ENCODE data around the gene CBLB.

CBLB gene

DNA sequence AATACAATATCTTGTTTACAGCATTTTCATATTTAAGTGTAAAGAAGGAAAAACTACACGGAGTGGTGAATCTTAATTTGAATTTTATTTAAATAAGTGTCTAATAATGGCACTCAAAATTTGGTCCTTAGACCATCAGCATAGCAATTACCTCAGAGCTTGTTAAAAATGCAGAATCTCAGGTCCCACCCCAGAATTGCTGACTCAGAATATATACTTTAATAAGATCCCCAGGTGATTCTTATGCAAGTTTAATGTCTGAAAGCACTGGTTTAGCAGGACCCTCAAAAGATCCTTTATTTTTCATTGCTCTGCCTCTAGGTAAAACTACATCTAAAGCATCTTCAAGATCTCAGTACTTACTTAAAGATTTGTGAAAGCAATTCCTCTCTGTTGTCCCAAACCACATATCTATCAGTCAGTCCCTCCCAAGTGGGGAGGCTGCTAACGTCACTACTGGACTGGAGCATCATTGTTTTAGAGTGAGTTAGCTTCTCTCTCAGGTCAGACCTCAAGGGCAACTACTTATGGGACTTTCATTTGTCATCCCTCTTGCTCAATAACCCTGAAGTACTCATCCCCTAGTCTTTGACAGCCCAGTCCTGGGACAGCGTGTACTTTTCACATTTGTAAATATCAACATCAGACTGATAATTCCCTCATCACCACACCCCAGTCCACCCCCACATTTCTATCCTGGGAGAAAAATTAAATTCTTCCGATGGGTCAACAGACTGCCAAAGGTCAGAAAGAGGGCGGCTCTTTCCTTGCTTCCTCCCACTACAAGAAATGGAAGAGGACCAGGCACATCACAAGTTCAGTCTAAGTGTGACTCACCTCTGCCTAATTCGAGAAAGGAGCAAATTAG is 76.7 kb downstream of the CBLB start:
- DNase-seq (ENCODE audit: low spot score in 2 of 2), result no peak
- H3K4me1 ChIP-seq, result peaks cover 21% of the 10 kb centered on the region
- H3K9me3 ChIP-seq, result no peaks in the 10 kb centered on the region
- in situ Hi-C loops (cut with MboI; ENCODE audit: low sequenced_read_pairs), result no loop called here
- no peaks in the 10 kb centered on the region for H3K27me3 ChIP-seq (ENCODE audit: low read depth)
- H3K4me3 ChIP-seq, result no peak overlapping the region
- no peaks in the 10 kb centered on the region for H3K36me3 ChIP-seq (replicated peaks)

DNA sequence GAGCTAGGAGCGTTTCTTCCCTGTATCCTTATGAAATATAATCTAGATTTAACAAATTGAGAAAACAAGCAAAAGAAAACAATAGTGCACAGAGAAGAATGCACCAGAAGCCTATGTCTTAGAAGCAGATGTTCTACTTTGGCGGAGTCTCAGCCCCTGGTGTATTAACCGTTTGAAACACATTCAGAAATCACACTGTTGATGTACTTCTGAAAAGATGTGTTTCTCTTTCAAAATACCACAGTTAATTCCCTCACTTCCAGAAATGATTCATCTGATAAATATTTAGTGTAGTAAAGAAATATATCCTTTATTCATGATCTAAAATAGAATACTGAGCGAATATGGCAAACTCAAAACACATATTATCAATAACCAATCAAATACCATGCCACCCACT is 77.7 kb downstream of the CBLB start:
- no peak overlapping the region for H3K4me3 ChIP-seq
- no peak for DNase-seq (ENCODE audit: low spot score in 2 of 2)
- in situ Hi-C loops (cut with MboI; ENCODE audit: low sequenced_read_pairs), result no loop called here
- no peaks in the 10 kb centered on the region for H3K27me3 ChIP-seq (ENCODE audit: low read depth)
- H3K36me3 ChIP-seq (replicated peaks), result no peaks in the 10 kb centered on the region
- H3K4me1 ChIP-seq, result peaks cover 30% of the 10 kb centered on the region
- no peaks in the 10 kb centered on the region for H3K9me3 ChIP-seq

DNA sequence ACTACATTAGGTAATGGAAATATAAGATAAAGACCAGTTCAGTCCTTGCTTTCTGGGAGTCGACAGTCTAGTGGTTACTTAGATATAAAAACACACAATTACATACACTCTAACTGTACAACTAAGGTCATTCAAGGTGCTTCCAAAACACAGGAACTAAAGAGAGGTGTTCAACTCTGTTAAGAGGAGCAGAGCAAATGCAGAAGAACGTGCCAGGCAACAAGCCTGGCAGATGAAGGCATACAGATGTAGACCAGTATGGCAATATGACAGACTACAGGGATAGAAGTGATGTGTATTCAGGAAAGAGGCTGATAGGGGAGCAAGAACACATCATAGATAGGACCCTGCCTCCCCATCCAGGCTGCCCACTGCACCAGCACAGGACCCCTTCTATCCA is 78.3 kb downstream of the CBLB start:
- Histone ChIP-seq H3K36me3 (replicated peaks) (no peaks in the 10 kb centered on the region), H3K4me3 (no peak overlapping the region), H3K4me1 (peaks cover 30% of the 10 kb centered on the region), H3K27me3 (ENCODE audit: low read depth) (no peaks in the 10 kb centered on the region), H3K9me3 (no peaks in the 10 kb centered on the region)
- in situ Hi-C loops (cut with MboI; ENCODE audit: low sequenced_read_pairs), result no loop called here
- no peak for DNase-seq (ENCODE audit: low spot score in 2 of 2)

DNA sequence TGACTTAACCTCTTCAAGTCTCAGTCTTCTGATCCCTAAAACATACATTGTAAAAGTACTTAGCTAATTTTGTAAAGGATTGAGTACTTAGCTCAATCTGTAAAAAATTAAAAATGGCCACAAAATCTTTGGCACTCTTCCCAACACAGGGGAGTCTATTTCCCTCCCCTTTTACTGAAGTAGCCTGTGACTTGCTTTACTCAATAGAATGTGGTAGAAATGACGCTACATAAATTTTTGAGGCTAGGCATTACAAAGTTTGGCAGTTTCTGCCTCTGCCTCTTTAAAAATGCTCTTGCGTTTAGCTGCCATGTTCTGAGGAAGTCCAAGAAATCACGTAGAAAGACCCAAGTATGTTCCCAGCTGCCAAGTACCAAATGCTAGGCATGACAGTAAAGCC is 80.2 kb downstream of the CBLB start:
- peaks cover 35% of the 10 kb centered on the region for H3K4me1 ChIP-seq
- H3K27me3 ChIP-seq (ENCODE audit: low read depth), result no peaks in the 10 kb centered on the region
- DNase-seq (ENCODE audit: low spot score in 2 of 2), result no peak
- no peaks in the 10 kb centered on the region for H3K9me3 ChIP-seq
- in situ Hi-C loops (cut with MboI; ENCODE audit: low sequenced_read_pairs), result no loop called here
- H3K36me3 ChIP-seq (replicated peaks), result no peaks in the 10 kb centered on the region
- H3K4me3 ChIP-seq, result no peak overlapping the region

DNA sequence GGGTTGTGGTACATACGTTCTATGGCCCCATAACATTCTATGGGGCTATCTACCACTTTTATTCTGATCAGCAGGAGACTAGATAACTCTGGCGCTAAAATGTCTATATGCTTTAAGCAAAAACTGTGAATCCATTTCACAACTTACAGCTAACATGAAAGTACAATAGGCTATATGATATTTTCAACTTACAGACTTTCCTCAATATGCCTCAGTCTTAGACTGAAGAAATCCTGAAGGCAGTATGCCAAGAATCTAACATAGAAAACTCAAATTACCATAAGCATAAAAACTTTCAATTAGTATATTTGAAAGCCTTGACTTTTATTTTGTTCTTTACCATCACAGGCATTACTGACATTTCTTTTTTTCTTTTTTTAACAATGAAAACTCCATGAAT is 81.4 kb downstream of the CBLB start:
- no peak overlapping the region for H3K4me3 ChIP-seq

DNA sequence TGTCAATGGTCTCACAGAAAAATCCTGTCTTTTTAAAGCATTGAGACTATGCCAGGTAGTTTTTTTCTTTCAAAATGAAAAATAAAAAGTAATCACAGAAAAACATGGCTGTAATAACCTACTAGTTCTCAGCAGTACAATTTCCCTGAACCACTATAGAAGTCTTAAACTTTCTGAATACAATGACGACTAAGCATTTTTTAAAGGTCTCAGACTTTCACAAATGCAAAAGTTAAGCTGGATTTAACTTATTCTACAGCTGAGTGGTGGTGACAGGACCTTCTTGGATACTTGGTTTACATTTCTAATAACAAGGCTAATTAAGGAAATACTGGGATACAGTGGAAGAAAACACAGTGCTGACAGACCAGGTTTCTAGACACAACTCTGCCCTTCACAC is 81.8 kb downstream of the CBLB start:
- H3K4me1 ChIP-seq, result peaks cover 36% of the 10 kb centered on the region
- no peaks in the 10 kb centered on the region for H3K9me3 ChIP-seq
- in situ Hi-C loops (cut with MboI; ENCODE audit: low sequenced_read_pairs), result no loop called here
- H3K27me3 ChIP-seq (ENCODE audit: low read depth), result no peaks in the 10 kb centered on the region
- no peak for DNase-seq (ENCODE audit: low spot score in 2 of 2)
- H3K36me3 ChIP-seq (replicated peaks), result no peaks in the 10 kb centered on the region
- H3K4me3 ChIP-seq, result no peak overlapping the region

More for the DNA sequence above, 81.4 kb downstream of the CBLB start:
- DNase-seq (ENCODE audit: low spot score in 2 of 2), result peak in 1 of 2 experiments; percentile 58
- in situ Hi-C loops (cut with MboI; ENCODE audit: low sequenced_read_pairs), result no loop called here
- Histone ChIP-seq H3K36me3 (replicated peaks) (no peaks in the 10 kb centered on the region), H3K27me3 (ENCODE audit: low read depth) (no peaks in the 10 kb centered on the region), H3K4me1 (peaks cover 36% of the 10 kb centered on the region), H3K9me3 (no peaks in the 10 kb centered on the region)

DNA sequence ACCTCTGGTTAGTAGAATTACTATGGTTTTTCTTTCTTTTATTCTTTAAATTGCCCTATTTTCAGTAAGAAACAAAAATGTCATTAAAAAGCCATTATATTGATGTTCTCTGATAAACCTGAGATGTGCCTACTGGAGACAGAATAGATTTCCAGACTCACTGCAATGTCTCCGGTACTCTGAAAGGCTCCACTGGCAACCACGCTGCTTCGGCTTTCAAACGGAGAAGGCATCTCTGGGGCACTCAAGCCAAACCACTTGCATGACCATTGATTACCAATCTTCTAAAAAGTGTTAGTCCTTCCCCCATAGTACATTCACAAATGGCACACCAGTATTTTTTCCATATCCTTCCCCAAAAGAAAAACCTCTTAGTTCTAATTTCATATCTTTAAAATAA is 82.6 kb downstream of the CBLB start:
- Histone ChIP-seq H3K27me3 (ENCODE audit: low read depth) (no peaks in the 10 kb centered on the region), H3K4me1 (peaks cover 36% of the 10 kb centered on the region), H3K9me3 (no peaks in the 10 kb centered on the region), H3K4me3 (no peak overlapping the region), H3K36me3 (replicated peaks) (no peaks in the 10 kb centered on the region)
- in situ Hi-C loops (cut with MboI; ENCODE audit: low sequenced_read_pairs), result no loop called here
- no peak for DNase-seq (ENCODE audit: low spot score in 2 of 2)

DNA sequence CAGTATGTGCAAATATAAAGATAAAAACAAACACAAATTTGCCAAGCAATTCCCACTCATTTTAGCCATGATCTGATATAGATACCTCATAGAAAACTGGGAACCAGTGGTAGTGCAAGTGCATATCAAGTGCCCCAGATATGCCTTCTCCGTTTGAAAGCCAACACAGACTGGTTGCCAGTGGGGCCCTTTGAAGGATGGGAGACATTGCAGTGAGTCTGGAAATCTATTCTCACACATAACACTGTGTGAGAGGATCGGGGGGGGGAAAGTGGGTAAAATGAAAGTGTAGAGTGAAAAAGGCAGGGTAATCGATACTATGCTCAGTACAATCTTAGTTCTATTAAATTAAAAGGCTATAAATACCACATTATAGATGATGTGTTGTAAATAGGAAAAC is 83.0 kb downstream of the CBLB start:
- Histone ChIP-seq H3K9me3 (no peaks in the 10 kb centered on the region), H3K36me3 (replicated peaks) (no peaks in the 10 kb centered on the region), H3K4me3 (no peak overlapping the region), H3K4me1 (peaks cover 36% of the 10 kb centered on the region), H3K27me3 (ENCODE audit: low read depth) (no peaks in the 10 kb centered on the region)
- DNase-seq (ENCODE audit: low spot score in 2 of 2), result no peak
- in situ Hi-C loops (cut with MboI; ENCODE audit: low sequenced_read_pairs), result no loop called here

DNA sequence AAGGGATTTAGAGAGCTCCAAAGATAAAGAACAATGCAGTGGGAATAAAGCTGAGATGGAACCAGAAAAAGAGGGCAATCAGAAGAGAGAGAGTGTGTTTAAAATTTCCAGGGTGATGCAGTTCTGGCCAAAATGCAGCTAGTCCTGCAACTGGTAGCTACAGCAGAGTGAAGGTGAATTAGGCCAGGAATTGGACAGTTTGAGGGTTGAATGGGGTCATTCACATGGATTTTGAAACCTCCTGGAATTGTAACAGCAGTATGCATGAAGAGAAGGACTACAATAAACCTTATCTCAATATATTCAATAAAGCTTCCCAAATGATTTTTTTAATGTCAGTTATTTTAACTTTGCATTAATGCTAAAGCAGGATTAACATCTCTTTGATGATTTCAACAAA is 85.2 kb downstream of the CBLB start:
- Histone ChIP-seq H3K36me3 (replicated peaks) (no peaks in the 10 kb centered on the region), H3K4me3 (no peak overlapping the region), H3K4me1 (peaks cover 33% of the 10 kb centered on the region), H3K27me3 (ENCODE audit: low read depth) (no peaks in the 10 kb centered on the region), H3K9me3 (no peaks in the 10 kb centered on the region)
- in situ Hi-C loops (cut with MboI; ENCODE audit: low sequenced_read_pairs), result no loop called here
- no peak for DNase-seq (ENCODE audit: low spot score in 2 of 2)

DNA sequence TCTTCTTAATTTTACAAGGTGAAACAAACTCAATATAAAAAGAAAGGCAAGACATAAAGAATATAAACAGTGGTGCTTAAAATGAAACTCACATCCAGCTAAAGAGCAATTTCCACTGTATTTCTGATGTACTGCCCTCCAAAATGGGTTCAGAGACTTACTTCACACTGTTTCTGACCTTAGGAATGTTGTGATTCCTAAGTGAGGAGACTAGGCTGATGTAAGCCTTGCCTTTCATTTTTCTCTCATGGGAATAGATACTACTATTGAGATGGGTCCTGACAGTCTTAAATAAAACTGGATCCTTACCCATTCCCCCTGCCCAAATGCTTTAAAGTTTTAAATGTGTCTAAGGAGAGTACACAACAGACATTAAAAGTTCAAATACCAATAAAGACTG is 86.9 kb downstream of the CBLB start:
- in situ Hi-C loops (cut with MboI; ENCODE audit: low sequenced_read_pairs), result no loop called here
- no peak for DNase-seq (ENCODE audit: low spot score in 2 of 2)
- H3K36me3 ChIP-seq (replicated peaks), result no peaks in the 10 kb centered on the region
- H3K4me1 ChIP-seq, result peaks cover 16% of the 10 kb centered on the region
- no peaks in the 10 kb centered on the region for H3K9me3 ChIP-seq
- no peak overlapping the region for H3K4me3 ChIP-seq
- no peaks in the 10 kb centered on the region for H3K27me3 ChIP-seq (ENCODE audit: low read depth)

DNA sequence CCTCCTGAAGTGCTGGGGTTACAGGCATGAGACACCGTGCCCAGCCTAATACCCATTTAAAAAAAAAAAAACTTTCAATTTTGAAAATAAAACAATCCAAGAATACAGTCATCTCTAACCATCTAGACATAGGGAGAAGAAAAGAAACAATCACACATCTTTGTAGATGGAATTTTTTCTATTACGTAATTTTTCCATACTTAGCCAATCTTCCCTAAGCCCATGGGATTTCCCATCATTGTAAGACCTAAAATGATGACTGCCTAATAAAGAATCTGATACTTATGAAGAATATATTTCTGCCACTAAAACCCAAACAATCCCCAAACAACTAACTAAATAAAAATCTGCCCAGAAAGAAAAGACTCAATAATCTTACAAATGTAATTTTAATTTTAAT is 88.7 kb downstream of the CBLB start:
- in situ Hi-C loops (cut with MboI; ENCODE audit: low sequenced_read_pairs), result no loop called here
- DNase-seq (ENCODE audit: low spot score in 2 of 2), result no peak

DNA sequence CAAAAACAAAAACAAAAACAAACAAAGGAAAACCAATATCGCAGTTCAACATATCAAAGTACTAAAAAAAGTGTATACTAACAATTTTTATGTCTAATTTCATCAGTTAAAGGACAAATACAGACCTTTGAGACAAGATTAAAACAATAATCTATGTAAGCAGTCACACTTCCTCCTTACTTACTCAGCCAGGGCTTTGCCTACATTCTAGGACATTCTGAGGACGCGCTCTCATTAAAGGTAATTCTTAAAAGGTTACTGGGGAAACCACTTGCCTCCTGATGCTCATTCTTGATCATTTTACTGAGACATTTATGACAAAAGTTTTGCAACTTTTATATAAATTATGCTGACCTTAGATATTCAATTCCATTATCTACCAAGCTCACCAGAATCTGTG is 93.4 kb downstream of the CBLB start:
- DNase-seq (ENCODE audit: low spot score in 2 of 2), result no peak
- Histone ChIP-seq H3K9me3 (no peaks in the 10 kb centered on the region; the same call in 1 of the 2 replicates), H3K4me1 (peaks cover 4% of the 10 kb centered on the region), H3K4me3 (no peak overlapping the region), H3K27me3 (ENCODE audit: low read depth) (no peaks in the 10 kb centered on the region), H3K36me3 (replicated peaks) (no peaks in the 10 kb centered on the region)
- in situ Hi-C loops (cut with MboI; ENCODE audit: low sequenced_read_pairs), result no loop called here

More for the DNA sequence above, 88.7 kb downstream of the CBLB start:
- Histone ChIP-seq H3K9me3 (no peaks in the 10 kb centered on the region), H3K4me1 (peaks cover 10% of the 10 kb centered on the region), H3K36me3 (replicated peaks) (no peaks in the 10 kb centered on the region), H3K27me3 (ENCODE audit: low read depth) (no peaks in the 10 kb centered on the region), H3K4me3 (no peak overlapping the region)

DNA sequence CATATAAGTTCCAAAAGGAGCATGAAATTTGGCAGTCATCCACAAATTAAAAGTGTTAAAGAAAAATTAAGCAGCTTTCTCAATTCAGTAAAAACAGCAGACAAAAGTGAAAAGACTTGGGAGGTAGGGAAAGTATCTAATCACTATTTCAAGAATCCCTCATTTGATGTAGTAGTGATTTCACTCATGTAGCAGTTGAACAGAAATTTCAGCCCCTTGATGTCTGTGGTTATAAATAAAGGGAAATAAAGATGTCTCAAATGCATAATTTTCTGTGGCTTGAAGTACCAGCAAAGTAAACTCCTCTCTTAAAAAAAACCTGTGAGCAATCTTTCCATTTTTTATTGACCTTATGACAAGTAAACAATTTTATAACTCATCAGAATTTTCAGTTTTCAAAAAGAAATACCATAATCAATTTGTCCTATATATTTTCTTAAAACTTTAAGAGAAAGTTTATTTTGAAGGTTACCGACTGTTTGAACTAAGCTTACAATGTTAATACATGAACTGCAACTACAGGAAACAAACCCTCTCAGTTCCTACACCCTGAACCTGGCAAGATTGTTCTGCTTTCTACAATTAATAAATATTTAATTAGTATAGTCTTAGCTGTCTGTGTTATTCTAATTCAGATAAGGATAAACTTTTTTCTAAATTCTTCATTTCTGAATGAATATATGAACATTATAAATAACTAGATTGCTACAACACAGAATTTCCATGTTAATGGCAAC is 94.2 kb downstream of the CBLB start:
- Histone ChIP-seq H3K36me3 (replicated peaks) (no peaks in the 10 kb centered on the region), H3K4me3 (no peak overlapping the region), H3K27me3 (ENCODE audit: low read depth) (no peaks in the 10 kb centered on the region), H3K9me3 (no peaks in the 10 kb centered on the region; the same call in 1 of the 2 replicates), H3K4me1 (peaks cover 2% of the 10 kb centered on the region)
- DNase-seq (ENCODE audit: low spot score in 2 of 2), result no peak
- in situ Hi-C loops (cut with MboI; ENCODE audit: low sequenced_read_pairs), result no loop called here

DNA sequence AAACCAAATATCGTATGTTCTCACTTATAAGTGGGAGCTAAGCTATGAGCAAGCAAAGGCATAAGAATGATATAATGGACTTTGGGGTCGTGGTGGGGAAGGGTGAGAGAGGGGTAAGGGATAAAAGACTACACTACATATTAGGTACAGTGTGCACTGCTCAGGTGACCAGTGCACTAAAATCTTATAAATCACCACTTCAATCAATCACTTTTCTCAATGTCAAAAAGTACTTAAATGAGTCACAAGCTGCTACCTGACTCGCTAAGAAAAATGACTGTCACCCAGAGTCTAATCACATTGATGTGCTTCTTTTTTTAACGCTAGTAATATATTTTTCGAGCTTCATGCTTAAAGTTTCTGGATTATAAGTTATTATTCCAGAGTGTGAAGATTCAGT is 95.5 kb downstream of the CBLB start:
- Histone ChIP-seq H3K4me1 (peaks cover 1% of the 10 kb centered on the region; the same call in 1 of the 2 replicates), H3K27me3 (ENCODE audit: low read depth) (no peaks in the 10 kb centered on the region), H3K9me3 (no peaks in the 10 kb centered on the region; the same call in 1 of the 2 replicates), H3K36me3 (replicated peaks) (no peaks in the 10 kb centered on the region), H3K4me3 (no peak overlapping the region)
- in situ Hi-C loops (cut with MboI; ENCODE audit: low sequenced_read_pairs), result no loop called here
- DNase-seq (ENCODE audit: low spot score in 2 of 2), result no peak

Data from HAP-1 (cell line).